HG02798 (cell line): Measurements from ENCODE around the gene SLC9C1.

Experiments used
- ATAC-seq: cut with Tn5 transposase; IDR thresholded peaks from one replicate; pipeline ENCODE4 v1.9.1; 2021; ENCODE audit warnings: mild to moderate bottlenecking; ENCODE audit not compliant: unreplicated experiment, poor library complexity

Gene SLC9C1

GRCh38 chr3:112134335-112135124 is 159.5 kb downstream of the SLC9C1 start:
- no peak for ATAC-seq

- ATAC-seq = no peak
Observed at GRCh38 chr3:112133626-112134334, 160.2 kb downstream of the SLC9C1 start.

GRCh38 chr3:112132975-112133448 is 161.0 kb downstream of the SLC9C1 start, which contains the start of gene GCSAM:
GCSAM (minus strand) TSS chr3:112133248; CDS start chr3:112133120, 128 bp downstream.
- peak; percentile 83 for ATAC-seq

GRCh38 chr3:112132554-112132953 is 161.5 kb downstream of the SLC9C1 start:
- no peak for ATAC-seq

- ATAC-seq = no peak
Observed at GRCh38 chr3:112132088-112132487, 161.9 kb downstream of the SLC9C1 start.

GRCh38 chr3:112131111-112131510 is 162.9 kb downstream of the SLC9C1 start:
- no peak for ATAC-seq

GRCh38 chr3:112130638-112130993 is 163.4 kb downstream of the SLC9C1 start:
- no peak for ATAC-seq

GRCh38 chr3:112129925-112130637 is 163.9 kb downstream of the SLC9C1 start:
- no peak for ATAC-seq

- peak; percentile 53 for ATAC-seq
Observed at GRCh38 chr3:112128843-112129727, 164.9 kb downstream of the SLC9C1 start.

GRCh38 chr3:112127522-112128494 is 166.2 kb downstream of the SLC9C1 start:
- ATAC-seq = no peak

- ATAC-seq = no peak
Observed at GRCh38 chr3:112126511-112126911, 167.5 kb downstream of the SLC9C1 start.

GRCh38 chr3:112124907-112125607 is 169.0 kb downstream of the SLC9C1 start:
- no peak for ATAC-seq

GRCh38 chr3:112123548-112123947 is 170.5 kb downstream of the SLC9C1 start:
- ATAC-seq = no peak

- ATAC-seq = no peak
Observed at GRCh38 chr3:112122870-112123269, 171.1 kb downstream of the SLC9C1 start.

GRCh38 chr3:112121577-112122547 is 172.2 kb downstream of the SLC9C1 start:
- no peak for ATAC-seq

- peak; percentile 24 for ATAC-seq
Observed at GRCh38 chr3:112119962-112120836, 173.8 kb downstream of the SLC9C1 start.
